GM21360 (cell line): ENCODE measurements around the gene CNTF.

Source experiments
- ATAC-seq: cut with Tn5 transposase; IDR thresholded peaks from one replicate; pipeline ENCODE4 v1.9.1; 2021; ENCODE audit warnings: mild to moderate bottlenecking, moderate library complexity; ENCODE audit not compliant: unreplicated experiment

The CNTF gene

DNA sequence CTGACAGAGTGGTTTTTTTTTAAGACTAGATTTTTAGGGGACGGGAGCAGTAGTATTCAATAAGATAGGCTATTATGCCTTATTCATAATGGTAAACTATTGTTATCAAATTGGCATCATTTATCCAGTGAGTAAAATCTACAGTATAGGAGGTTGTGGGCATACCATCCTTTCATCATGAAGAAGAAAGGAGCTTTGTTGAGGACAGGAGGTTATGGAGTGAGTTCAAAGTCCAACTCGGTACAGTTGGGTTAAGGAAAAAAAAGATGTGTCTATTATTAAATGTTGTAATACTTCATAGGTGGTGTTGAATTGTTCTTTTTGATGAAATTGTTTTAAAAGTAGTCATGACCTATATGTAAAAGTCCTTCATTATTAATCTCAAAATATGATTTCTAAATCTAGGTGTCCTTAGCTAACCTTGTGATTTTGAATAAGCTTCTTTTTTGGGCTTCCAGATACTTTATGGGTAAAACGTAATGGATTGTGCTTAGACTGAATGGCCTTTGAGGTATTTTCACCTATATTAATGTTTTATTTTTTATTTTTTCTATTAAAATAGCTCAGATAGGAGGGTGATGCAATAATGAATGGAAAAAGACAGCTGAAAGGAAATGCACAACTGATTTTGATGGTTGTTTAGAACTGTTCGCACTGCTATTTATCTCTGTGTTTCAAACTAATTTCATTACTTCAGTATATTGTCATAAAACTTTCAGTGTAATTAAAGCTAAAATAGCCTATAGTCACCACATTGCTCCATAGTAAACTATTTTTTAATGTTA lies 15.3 kb upstream of the CNTF start:
- no peak for ATAC-seq

DNA sequence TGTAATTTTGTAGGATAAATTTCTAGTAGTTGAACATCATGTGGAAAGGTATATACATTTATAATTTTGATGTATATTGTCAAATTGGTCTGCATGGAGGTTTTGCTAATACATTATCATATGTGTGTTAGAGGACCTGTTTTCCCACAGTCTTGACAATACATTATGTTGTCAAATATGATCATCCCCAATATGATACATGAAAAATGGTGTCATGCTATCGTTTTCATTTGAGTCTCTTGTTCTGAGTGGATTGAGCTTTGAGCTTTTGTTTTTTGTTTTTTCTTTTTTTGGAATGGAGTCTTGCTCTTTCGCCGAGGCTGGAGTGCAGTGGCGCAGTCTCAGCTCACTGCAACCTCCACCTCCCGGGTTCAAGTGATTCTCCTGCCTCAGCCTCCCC lies 14.1 kb upstream of the CNTF start:
- no peak for ATAC-seq

DNA sequence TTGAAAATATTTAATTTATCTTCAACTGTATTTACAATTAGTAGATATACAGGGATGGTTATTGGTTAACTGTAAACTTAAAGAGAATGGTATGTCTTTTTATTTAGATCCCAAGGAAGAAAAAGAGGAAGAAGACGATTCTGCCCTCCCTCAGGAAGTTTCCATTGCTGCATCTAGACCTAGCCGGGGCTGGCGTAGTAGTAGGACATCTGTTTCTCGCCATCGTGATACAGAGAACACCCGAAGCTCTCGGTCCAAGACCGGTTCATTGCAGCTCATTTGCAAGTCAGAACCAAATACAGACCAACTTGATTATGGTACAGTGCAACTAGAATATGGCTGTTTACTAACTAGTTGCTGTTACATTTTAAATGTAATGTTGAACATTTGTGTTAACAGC lies 12.7 kb upstream of the CNTF start:
- ATAC-seq = no peak

DNA sequence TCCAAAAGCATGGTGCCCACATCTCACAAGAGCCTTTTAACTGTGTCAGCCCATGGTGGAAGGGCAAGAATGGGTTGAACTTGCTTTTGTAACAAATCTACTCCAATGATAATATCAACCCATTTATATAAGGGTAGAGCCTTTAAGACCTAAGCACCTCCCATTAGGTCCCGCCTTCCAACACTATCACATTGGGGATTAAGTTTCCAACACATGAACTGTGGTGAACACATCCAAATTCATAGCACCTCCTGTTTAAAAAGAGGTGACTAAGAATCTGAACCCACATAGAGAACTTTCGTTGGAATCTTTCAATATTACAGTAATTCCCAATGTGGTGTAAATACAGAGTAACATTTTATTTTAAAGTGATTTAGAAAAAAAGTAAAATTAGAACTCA lies 9.2 kb upstream of the CNTF start:
- no peak for ATAC-seq

DNA sequence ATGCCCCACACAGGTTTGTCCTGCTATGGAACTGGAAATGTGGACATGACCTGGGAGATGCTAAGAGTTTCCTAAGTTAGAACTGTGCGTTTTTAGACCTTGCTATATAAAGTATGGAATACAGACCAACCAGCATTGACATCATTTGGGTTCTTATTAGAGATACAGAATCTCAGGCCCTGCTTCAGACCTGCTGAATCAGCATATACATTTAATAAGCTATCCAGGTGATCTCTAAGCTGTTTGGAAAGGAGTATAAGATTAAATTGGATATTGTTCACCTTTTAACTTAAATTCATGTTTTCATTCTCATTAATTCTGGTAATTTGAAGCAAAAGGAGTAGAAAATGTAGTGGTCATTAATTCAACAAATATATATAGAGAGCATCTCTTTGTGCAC lies 6.9 kb upstream of the CNTF start:
- ATAC-seq = no peak

DNA sequence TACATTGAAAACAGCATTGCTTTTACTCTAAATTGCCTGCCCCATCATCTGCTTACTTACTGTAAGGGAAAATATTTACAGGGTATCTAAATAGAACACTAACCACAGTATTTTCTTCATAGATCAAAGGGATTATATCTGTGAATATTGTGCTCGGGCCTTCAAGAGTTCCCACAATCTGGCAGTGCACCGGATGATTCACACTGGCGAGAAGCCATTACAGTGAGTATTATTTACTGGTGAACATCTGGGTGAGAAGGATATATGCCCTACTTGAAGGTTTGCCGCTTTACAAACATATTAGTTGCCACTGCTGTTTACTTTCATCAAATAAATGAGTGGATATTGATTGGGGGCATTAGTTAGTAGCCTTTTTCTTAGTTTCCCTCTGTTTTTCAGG lies 5.9 kb upstream of the CNTF start:
- no peak for ATAC-seq

DNA sequence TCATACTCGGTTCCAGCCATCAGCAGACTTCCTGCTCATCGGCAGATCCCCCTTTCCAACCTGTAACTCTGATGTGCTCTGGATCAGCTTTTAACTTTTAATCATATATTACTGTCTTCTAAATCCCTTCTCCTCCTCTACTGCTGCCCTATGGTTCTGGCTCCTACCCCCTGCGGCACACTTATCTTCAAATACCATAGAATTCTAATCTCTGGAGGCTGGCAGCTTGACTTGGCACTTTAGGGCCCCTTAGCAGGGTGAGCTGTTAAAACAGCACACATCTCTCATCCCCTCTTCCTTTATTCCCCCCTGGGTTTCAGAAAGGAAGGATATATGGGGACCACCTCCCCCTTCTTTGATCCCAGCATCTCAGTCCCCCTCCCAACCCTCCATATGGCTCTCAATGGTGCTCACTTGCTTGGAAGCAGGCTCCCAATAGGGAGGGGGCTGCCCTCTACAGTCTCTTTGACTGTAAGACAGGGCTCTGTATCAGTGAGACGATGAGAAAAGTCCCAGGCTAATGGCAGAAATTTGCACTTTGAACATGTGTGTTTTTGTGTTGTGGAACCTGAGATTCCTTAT lies 4.4 kb upstream of the CNTF start:
- no peak for ATAC-seq

DNA sequence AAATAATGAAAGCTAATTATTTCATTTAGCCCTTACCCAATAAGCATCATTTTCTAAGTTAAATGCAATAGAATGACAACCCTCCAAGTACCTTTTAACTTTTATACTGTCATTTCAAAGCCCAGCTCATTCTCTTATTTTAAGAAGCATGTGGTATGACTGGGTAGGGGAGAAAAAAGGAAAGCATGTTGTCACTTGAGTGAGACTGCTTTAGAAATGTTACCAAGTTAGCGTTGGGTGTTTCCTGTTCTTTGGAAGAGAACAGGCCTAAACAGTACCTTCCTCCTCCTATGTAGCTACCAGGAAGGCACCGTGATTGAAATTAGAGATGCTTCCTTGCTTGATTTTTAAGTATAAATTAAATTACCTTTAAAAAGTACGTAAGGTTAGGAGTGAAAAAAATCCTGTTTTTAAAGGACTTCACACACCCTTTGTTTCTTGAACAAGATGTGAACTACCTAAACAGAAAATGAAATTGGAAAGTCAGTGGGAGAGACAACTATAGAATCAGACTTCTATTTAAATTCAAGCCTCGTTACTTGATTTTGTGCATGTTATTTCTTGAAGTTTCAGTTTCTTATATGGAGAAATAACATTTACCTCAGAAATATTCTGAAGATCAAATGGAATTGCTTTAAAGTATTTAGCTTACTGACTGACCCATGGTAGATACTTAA lies 741 bp upstream of the CNTF start:
- ATAC-seq = no peak

DNA sequence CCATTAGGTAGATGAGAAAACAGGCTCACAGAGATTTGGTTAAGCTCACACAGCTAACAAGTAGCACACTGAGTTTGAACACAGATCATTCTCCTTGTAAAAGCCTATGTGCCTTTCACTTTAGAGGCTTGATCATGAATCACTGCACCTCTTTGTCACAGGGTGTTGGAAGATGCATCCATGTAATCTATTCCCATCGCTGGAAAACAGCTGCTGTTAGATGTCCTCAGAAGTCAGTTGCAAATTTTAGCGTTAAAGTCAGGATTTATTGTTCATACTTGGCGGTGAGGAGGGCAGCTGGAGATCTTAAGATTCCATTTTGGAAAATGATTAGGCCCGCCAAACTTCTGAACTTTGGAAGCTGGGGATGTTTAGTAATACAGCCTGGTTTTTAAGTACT lies 2.6 kb downstream of the CNTF start:
- ATAC-seq = no peak

DNA sequence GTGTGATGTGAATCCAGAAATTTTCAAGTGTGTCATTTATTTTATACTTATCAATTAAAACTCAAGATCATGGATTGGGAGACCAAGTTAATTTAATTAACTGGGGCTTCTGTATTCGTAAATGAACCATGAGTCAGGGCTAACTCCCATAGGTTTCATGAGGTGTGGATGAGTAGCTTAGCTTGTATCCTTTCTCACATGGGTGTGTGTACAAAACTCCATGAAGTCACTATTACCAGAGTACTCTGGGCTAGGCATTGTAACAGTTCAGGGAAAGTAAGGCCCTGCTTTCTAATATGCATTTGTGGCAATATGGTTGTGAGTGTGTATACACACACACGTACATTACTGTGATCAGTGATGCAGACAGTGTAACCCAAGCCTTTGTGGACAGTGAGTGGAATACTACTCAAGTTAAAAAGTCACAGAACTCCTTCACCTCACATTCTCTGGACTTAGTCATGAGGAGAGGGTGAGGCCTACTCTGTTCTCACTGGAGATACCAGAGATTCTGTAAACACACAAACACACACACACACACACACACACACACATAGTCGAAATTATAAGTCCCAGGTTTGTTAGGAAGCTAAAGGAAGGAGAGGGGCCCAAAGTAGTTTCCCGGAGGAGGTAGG lies 3.5 kb downstream of the CNTF start:
- no peak for ATAC-seq

DNA sequence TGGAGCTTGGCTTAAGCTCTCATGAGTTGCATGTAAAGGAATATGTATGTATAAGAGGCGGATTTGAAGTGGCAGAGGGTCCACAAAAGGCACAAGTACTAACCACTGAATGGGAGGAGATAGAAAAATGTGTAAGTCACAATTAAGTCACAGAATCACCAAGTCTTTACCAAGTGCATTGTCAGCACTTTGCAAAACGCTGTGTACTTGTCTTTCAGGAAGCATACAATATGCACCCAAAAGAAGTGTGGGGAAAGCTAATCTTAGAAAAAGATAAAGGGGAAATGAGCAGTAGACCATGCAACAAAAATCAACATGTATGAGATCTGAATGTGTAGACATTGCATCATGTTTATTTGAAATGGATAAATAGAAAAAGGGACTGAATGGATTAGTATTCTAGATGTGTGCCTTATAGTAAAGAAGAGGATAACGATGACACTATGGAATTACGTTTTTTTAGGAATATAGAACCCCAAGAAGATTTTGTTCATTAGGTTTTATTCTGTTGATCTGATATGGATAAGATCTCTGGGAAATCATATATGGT lies 4.5 kb downstream of the CNTF start:
- ATAC-seq = no peak

DNA sequence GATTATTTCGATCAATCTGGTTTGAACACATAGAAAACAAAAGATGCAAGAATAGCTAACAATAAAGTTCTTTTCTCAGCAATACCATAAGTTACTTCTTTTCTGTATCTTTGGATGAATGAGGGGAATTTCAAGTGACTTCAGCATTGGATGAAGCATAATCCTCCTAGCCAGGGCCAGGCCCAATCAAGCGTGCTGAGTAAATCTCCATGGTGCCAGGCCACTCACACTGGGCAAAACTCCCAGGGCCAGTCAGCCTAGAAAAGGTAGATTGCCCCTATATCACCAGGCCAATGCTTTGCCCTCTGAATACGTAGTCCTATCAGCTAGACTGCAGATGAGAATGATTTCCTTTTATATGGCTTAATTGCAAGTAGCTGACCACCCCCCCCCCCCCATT lies 6.0 kb downstream of the CNTF start:
- no peak for ATAC-seq

DNA sequence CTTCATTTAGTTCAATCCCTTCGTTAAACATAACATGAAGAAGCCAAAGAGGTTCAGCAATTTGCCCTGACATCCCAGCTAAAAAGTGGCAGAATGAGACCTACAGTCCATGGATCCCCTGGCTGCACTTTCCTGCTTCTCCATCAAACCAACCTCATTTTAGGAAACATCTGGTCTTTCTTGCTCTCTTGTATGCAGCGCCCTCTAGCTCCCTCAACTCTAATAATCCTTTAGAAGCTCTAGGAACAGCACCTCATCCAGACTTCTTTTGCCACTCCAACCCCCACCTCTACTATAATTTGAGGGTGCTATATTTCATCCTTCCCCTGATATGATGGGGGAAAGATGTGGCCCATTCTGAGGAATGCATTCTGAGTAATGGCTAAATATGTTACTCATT lies 7.4 kb downstream of the CNTF start:
- ATAC-seq = no peak

DNA sequence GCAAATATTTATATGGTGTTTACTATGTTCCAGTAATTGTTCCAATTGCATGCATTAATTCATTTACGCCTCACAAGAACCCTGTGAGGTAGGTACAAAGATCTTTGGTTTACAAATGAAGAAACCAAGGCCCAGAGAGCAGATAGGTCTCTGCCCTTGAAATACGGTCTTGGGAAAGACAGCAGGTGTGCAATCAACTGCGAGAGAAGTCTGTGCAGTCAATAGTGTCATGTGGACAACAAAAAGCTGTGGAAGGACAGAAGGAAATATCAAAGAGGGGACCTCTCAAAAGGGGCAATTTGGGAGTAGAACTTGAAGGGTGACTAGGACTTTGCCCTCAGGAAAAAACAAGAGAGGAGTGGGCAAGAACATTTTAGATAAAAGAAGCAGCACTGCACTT lies 8.9 kb downstream of the CNTF start:
- no peak for ATAC-seq

DNA sequence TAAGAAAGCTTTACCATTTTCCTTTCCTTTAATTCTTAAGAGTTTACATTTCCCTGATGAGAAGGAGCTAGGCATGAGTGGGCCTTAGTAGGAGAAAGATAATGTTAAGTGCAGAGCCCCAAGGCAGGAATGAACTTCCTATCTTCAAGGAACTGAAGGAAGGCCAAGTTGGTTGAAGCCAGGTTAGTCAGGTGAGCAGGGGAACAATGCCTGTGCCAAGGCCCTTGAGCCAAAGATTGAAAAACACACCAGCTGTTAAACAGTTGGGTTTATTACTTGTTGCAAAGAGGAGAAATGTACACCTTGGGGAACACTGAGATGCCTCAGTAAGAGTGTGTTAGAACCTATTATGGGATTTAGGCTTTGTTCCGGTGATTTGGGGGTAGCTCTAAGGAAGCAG lies 10.0 kb downstream of the CNTF start:
- no peak for ATAC-seq

DNA sequence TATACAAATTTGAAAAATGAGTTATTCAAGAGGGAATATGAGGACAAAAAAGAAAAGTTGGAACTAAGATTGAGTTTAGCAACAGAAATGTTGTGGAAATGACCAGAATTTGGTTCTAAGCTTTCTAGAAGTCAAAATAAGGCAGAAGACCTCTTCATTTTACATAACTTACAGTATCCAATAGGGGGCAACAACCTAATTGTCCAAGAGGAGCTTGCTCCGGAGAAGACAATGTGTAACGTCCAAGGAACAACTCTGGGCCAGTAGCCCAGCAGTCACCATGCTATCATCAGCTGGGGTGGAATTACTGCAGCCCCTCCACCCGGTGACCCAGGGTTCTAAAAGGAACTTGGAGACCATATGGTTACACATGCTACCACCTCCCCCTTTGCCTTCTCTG lies 14.1 kb downstream of the CNTF start:
- ATAC-seq = no peak

DNA sequence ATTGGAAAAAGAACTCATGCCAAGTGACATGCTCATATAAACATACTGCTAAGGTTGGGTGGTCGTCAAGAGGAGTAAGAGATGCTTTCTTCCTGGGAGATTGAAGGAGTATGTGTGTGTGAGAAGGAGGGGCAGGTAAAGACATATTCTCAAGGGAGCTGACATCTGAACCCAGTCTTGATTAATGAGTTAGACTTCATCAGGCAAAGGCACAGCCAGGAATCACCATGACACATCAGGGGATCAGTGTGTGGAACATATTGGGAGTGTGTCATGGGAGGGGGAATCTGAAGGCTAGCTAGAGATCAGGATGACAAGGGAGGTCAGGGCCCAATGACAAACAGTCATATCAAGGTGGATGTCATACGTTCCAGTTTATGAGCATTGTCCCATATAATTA lies 14.9 kb downstream of the CNTF start:
- ATAC-seq = no peak

DNA sequence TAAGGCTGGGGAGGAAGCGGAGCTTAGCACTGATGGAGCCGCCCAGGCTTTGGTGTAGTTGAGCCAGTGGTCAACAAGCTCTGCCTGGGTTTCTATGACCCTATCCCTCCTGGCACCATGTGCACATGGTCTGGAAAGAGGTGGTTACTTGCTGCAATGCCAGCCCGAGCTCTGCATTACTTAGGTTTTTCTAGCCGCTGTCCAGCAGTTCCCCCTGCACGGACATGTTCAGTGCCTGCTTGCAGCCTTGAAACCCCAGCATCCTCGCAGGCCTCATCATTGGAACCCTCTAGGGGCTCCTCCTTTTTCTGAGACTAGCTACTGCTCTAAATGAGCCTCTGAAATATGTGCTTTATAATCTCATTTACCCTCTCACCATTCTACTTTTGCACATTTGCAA lies 16.6 kb downstream of the CNTF start:
- no peak for ATAC-seq

DNA sequence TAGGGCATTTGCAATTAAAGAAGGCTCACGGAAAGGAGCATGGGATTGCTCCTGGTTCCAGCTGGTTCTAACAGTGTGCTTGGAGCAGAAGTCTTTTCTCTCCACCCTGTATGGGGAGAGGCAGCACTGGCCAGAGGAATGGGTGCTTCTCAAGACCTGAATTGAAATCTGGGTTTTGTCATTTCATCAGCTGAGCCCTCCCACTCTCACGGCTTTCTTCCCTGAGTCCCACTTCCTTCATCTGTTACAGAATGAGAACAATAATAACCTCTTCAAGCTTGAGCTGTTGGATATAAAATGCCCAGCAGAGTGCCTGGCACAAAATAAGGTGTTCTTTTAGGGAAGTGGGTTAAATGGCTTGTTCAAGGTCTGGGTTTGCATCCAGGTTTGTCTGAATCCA lies 17.2 kb downstream of the CNTF start:
- ATAC-seq = no peak

DNA sequence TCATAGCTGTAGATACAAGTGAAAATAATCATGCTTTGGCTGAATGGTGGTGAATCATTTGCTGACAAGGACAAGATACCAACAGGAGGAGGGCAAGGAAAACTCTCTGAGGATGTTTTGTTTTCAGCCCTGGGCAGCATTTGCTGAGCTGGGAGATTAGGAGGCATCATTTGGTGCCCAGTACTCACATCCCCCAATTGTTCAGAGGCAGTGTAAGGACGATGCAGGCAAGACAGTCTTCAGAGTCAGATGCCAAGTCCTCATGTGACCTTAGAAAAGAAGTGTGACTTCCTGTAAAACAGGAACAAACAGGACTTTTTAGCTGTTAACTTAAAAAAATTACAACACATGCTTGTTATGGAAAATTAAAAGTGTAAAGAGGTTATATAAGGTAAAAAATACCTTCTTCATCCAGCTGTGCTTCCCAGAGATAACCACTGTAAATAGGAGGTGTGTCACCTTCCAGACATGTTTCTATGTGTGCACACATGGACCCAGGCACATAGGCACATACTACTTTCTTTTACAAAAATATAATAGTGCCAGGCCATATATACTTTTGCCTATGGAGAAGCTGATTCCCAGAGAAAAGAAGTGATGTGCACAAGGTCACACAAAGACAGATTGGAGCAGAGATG lies 18.0 kb downstream of the CNTF start:
- ATAC-seq = no peak

DNA sequence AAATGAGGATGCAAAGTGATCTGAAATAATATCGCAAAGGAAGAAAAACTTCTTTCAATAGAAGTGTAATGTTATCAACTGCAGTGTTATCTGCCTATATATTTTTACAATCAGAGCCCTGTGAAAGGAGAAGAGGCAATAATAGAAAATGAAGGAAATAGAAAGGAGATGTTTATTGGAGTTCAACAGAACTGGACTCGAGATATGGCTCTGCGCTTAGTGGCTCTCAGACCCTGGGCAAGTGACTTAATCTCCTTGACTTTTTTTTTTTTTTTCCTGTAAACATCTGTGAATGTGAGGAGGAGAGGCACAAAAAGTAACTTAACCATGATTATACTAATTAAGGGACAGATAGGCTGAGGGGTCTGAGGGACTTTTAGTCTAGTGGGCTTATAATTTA lies 18.9 kb downstream of the CNTF start:
- ATAC-seq = no peak
